Fibroblast of villous mesenchyme (primary cell): Measurements from ENCODE around the gene RAB33A. TPM values are rescaled to one million over a fixed set of nuclear protein-coding genes. Genes with fewer than 3 reads are reported as not detected.

ENCODE experiments used
- DNase-seq: peaks from one replicate; pipeline ENCODE4 v3.0.0-alpha.2; 2010; ENCODE audit warnings: low read depth
- H3K4me3 ChIP-seq: 2 replicates; pipeline ENCODE4 v1.5.1; 2011; ENCODE audit warnings: low read depth, mild to moderate bottlenecking, low read length
- total RNA-seq: library from RNA; depleted of rRNA; stranded (reverse); fragments of >200 nt; gene quantifications from 2 replicates; pipeline ENCODE4 v1.2.3, GENCODE V29; 2012
- TF ChIP-seq, protein P1 (sequence below): IDR thresholded peaks from 2 replicates; pipeline ENCODE4 v1.5.1; 2012; ENCODE audit warnings: low read depth, mild to moderate bottlenecking, low read length; ENCODE audit not compliant: insufficient read depth

Gene RAB33A
- 1.3 and 3.5 TPM in 2 replicates for total RNA-seq

- peak within 1 kb of the TSS; percentile 59 for H3K4me3 ChIP-seq
- TF ChIP-seq, protein P1, sequence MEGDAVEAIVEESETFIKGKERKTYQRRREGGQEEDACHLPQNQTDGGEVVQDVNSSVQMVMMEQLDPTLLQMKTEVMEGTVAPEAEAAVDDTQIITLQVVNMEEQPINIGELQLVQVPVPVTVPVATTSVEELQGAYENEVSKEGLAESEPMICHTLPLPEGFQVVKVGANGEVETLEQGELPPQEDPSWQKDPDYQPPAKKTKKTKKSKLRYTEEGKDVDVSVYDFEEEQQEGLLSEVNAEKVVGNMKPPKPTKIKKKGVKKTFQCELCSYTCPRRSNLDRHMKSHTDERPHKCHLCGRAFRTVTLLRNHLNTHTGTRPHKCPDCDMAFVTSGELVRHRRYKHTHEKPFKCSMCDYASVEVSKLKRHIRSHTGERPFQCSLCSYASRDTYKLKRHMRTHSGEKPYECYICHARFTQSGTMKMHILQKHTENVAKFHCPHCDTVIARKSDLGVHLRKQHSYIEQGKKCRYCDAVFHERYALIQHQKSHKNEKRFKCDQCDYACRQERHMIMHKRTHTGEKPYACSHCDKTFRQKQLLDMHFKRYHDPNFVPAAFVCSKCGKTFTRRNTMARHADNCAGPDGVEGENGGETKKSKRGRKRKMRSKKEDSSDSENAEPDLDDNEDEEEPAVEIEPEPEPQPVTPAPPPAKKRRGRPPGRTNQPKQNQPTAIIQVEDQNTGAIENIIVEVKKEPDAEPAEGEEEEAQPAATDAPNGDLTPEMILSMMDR: no peak
- peak; percentile 24 for DNase-seq
Observed at GRCh38 chrX:130171446-130172126, at the start of gene RAB33A. TSS of gene RAB33A (plus strand) at chrX:130171962. CDS start at chrX:130172063, 101 bp downstream.

DNA sequence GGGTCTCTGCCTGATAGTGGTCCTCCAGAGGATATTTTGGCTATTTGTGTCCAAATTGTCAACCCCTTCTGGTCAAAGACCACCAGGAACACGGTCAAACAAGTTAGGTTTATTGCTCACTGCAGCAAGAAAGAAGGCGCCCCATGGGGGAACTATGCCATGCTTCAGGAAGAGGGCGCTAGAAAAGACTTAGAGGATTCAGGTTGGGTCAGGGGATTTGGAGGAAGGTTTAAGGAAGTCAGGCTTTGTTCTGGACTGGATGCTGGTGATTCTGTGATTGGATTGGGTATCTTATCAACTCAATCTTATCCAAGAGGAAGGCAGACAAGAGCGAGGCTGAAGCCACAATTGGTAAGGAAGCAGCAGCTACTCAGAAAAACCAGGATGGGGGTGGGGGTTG is 47.2 kb upstream of the RAB33A start:
- TF ChIP-seq, protein P1: no peak
- no peak for DNase-seq
- no peak overlapping the region for H3K4me3 ChIP-seq

- DNase-seq: peak; percentile 97
- TF ChIP-seq, protein P1: no peak
- H3K4me3 ChIP-seq: no peak overlapping the region
Observed at GRCh38 chrX:130125091-130125874, 46.5 kb upstream of the RAB33A start.

GRCh38 chrX:130130990-130131389 is 40.8 kb upstream of the RAB33A start:
- H3K4me3 ChIP-seq: no peak overlapping the region
- TF ChIP-seq, protein P1: no peak
- no peak for DNase-seq

- TF ChIP-seq, protein P1: no peak
- H3K4me3 ChIP-seq: no peak overlapping the region
- no peak for DNase-seq
Observed at GRCh38 chrX:130136496-130136895, 35.3 kb upstream of the RAB33A start.

DNA sequence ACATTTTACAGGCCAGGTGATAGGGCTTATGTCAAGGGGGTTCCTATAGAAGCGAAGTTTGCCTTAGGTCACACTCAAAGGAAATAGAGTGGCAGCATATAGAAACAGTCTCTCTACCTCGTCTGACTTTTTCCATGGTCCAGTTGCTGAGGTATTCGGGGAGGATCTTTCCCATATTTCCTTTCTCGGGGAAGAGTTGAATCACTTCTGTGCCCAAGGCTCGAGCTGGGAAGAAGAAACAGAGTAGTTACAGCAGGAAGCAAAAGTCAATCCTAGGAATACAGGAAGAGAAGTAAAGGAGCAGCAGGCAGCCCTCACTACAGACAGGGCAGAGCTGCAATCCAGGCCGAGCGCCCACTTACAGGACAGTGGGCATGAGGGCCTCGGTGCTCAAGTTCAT is 34.8 kb upstream of the RAB33A start:
- DNase-seq: no peak
- TF ChIP-seq, protein P1: no peak
- no peak overlapping the region for H3K4me3 ChIP-seq
